ENCODE measurements around the gene STYK1.

- TF ChIP-seq EZH2 (IDR thresholded peaks at IDR 0.05) (no peak), POLR2AphosphoS5 (IDR thresholded peaks at IDR 0.05; ENCODE audit: borderline replicate concordance, low read depth, low read length) (no peak)
Observed at GRCh38 chr12:10663869-10664268, 10.0 kb downstream of the STYK1 start.
